ENCODE measurements around the gene USP6.
A peak's percentile ranks its signal among the peaks of the same experiment; 100 is the strongest.
"Not testable (repeated sequence)": the region's sequence is repeated elsewhere in the genome, so short reads cannot be mapped to it uniquely, and the experiment has no call there.

The USP6 gene

GRCh38 chr17:5115673-5116651, at the start of gene USP6:
Gene USP6 (plus strand): TSS chr17:5116032. CDS start chr17:5130368, 14,336 bp downstream.
- DNase-seq = no peak

- no peak for DNase-seq
These were observed 47.6 kb upstream of the USP6 start for GRCh38 chr17:5068236-5068635.

GRCh38 chr17:5069724-5070123, 46.1 kb upstream of the USP6 start:
- DNase-seq = no peak

GRCh38 chr17:5075472-5075871, 40.4 kb upstream of the USP6 start:
- not testable (repeated sequence) for DNase-seq

- not testable (repeated sequence) for DNase-seq
These were observed 38.6 kb upstream of the USP6 start for GRCh38 chr17:5077275-5077674.

GRCh38 chr17:5077781-5078105, 38.1 kb upstream of the USP6 start:
- DNase-seq = no peak

GRCh38 chr17:5078106-5079028, 37.5 kb upstream of the USP6 start, which contains the start of gene ZFP3:
Gene ZFP3 (plus strand): TSS chr17:5078467. CDS start chr17:5091505, 13,038 bp downstream.
- DNase-seq = peak; percentile 90

- DNase-seq = no peak
These were observed 35.2 kb upstream of the USP6 start for GRCh38 chr17:5080591-5080990.

- DNase-seq = no peak
These were observed 23.4 kb upstream of the USP6 start for GRCh38 chr17:5092218-5093010.

- DNase-seq = no peak
These were observed 19.1 kb upstream of the USP6 start for GRCh38 chr17:5096731-5097100.

- DNase-seq = no peak
These were observed 18.6 kb upstream of the USP6 start for GRCh38 chr17:5097101-5097834.

- no peak for DNase-seq
These were observed 16.6 kb upstream of the USP6 start for GRCh38 chr17:5099271-5099670.

- DNase-seq = no peak
These were observed 15.0 kb upstream of the USP6 start for GRCh38 chr17:5100832-5101231.

- DNase-seq = no peak
These were observed 5.0 kb upstream of the USP6 start for GRCh38 chr17:5110816-5111215.

- peak; percentile 94 for DNase-seq
These were observed 4.2 kb upstream of the USP6 start, which contains the start of gene ZNF232 for GRCh38 chr17:5111402-5112204. Gene ZNF232 (minus strand): TSS chr17:5111878. CDS start chr17:5111822, 56 bp downstream.

GRCh38 chr17:5118219-5118618, 2.4 kb downstream of the USP6 start:
- DNase-seq = no peak

- DNase-seq = no peak
These were observed 4.2 kb downstream of the USP6 start for GRCh38 chr17:5120036-5120435.

GRCh38 chr17:5120436-5121185, 4.8 kb downstream of the USP6 start:
- DNase-seq = not testable (repeated sequence)

- DNase-seq = no peak
These were observed 5.5 kb downstream of the USP6 start for GRCh38 chr17:5121186-5121841.

GRCh38 chr17:5122056-5122455, 6.2 kb downstream of the USP6 start:
- not testable (repeated sequence) for DNase-seq
